GM19043 (cell line): ENCODE measurements around the gene CHDH.

Experiments used
- ATAC-seq: cut with Tn5 transposase; IDR thresholded peaks from one replicate; pipeline ENCODE4 v1.9.1; 2021; ENCODE audit warnings: low read depth; ENCODE audit not compliant: unreplicated experiment

Gene CHDH

GRCh38 chr3:53850895-53851294, 4.7 kb upstream of the CHDH start:
- ATAC-seq, result no peak

GRCh38 chr3:53849916-53850315, 3.7 kb upstream of the CHDH start:
- no peak for ATAC-seq

GRCh38 chr3:53846851-53847155, 584 bp upstream of the CHDH start:
- ATAC-seq, result no peak

GRCh38 chr3:53845881-53846133, 412 bp downstream of the CHDH start:
- ATAC-seq, result no peak

- no peak for ATAC-seq
Measured at GRCh38 chr3:53845103-53845880, 927 bp downstream of the CHDH start.

- no peak for ATAC-seq
Measured at GRCh38 chr3:53844262-53845102, 1.7 kb downstream of the CHDH start.

- peak; percentile 44 for ATAC-seq
Measured at GRCh38 chr3:53843195-53844177, 2.7 kb downstream of the CHDH start.

- ATAC-seq, result no peak
Measured at GRCh38 chr3:53842436-53843194, 3.6 kb downstream of the CHDH start.

- no peak for ATAC-seq
Measured at GRCh38 chr3:53841296-53841695, 4.9 kb downstream of the CHDH start.

GRCh38 chr3:53837331-53837730, 8.9 kb downstream of the CHDH start:
- ATAC-seq, result no peak

- no peak for ATAC-seq
Measured at GRCh38 chr3:53836084-53836872, 9.9 kb downstream of the CHDH start.

GRCh38 chr3:53835257-53835656, 11.0 kb downstream of the CHDH start:
- no peak for ATAC-seq

GRCh38 chr3:53834429-53835095, 11.7 kb downstream of the CHDH start:
- ATAC-seq, result no peak

- no peak for ATAC-seq
Measured at GRCh38 chr3:53833700-53834099, 12.5 kb downstream of the CHDH start.

GRCh38 chr3:53833053-53833645, 13.1 kb downstream of the CHDH start:
- ATAC-seq, result no peak

GRCh38 chr3:53830944-53831343, 15.3 kb downstream of the CHDH start:
- no peak for ATAC-seq

- ATAC-seq, result no peak
Measured at GRCh38 chr3:53829605-53830004, 16.6 kb downstream of the CHDH start.

GRCh38 chr3:53828581-53828980, 17.6 kb downstream of the CHDH start:
- ATAC-seq, result no peak

GRCh38 chr3:53826048-53826447, 20.2 kb downstream of the CHDH start:
- ATAC-seq, result no peak
